Lower lobe of right lung (tissue), 2 donors: Measurements from ENCODE around the gene CCDC170. TPM values are rescaled to one million over a fixed set of nuclear protein-coding genes. Genes with fewer than 3 reads are reported as not detected.
A peak's percentile ranks its signal among the peaks of the same experiment; 100 is the strongest.

Experiments used
- ATAC-seq, 2 donors: fragments of 200-7000 bp; cut with Tn5 transposase; one replicate each; pipeline ENCODE4 v1.9.1; 2020 to 2022; ENCODE audit warnings: mild to moderate bottlenecking in 2 of 2, moderate library complexity in 2 of 2
- DNase-seq: peaks from one replicate; pipeline ENCODE4 v3.0.0-alpha.2; 2020
- H3K27ac ChIP-seq: fragments of 200-600 bp; one replicate; pipeline ENCODE4 v1.8.0; 2022
- H3K27me3 ChIP-seq: fragments of 200-600 bp; one replicate; pipeline ENCODE4 v1.8.0; 2022; ENCODE audit warnings: low read depth
- H3K36me3 ChIP-seq: fragments of 200-600 bp; one replicate; pipeline ENCODE4 v1.8.0; 2022; ENCODE audit warnings: mild to moderate bottlenecking
- H3K4me1 ChIP-seq: fragments of 200-600 bp; one replicate; pipeline ENCODE4 v1.8.0; 2022
- H3K4me3 ChIP-seq: fragments of 200-600 bp; one replicate; pipeline ENCODE4 v1.8.0; 2022; ENCODE audit warnings: mild to moderate bottlenecking
- H3K9me3 ChIP-seq: fragments of 200-600 bp; one replicate; pipeline ENCODE4 v1.8.0; 2022
- intact Hi-C: fragments of 100-400 bp; cut with DNase I; formaldehyde crosslinking; loops from one replicate; pipeline ENCODE4 v1.11.0; 2022
- total RNA-seq: library from RNA; stranded (reverse); fragmentation: NEBNext Ultra II Directional; extraction: Animal tissue kit (Norgen Biotek cat#: 25700); gene quantifications from one replicate; pipeline ENCODE4 v1.2.1, GENCODE V29; 2021
- TF ChIP-seq, protein P1 (sequence below): fragments of 200-600 bp; IDR thresholded peaks from one replicate; pipeline ENCODE4 v1.8.0; 2022; ENCODE audit warnings: antibody characterized with exemption, mild to moderate bottlenecking
- donor health status: DM: no; HTN: yes; CAD: no; lungs with severe emphysema.

The CCDC170 gene
- total RNA-seq, 1 donor from 2014 or later: 5.4 TPM

DNA sequence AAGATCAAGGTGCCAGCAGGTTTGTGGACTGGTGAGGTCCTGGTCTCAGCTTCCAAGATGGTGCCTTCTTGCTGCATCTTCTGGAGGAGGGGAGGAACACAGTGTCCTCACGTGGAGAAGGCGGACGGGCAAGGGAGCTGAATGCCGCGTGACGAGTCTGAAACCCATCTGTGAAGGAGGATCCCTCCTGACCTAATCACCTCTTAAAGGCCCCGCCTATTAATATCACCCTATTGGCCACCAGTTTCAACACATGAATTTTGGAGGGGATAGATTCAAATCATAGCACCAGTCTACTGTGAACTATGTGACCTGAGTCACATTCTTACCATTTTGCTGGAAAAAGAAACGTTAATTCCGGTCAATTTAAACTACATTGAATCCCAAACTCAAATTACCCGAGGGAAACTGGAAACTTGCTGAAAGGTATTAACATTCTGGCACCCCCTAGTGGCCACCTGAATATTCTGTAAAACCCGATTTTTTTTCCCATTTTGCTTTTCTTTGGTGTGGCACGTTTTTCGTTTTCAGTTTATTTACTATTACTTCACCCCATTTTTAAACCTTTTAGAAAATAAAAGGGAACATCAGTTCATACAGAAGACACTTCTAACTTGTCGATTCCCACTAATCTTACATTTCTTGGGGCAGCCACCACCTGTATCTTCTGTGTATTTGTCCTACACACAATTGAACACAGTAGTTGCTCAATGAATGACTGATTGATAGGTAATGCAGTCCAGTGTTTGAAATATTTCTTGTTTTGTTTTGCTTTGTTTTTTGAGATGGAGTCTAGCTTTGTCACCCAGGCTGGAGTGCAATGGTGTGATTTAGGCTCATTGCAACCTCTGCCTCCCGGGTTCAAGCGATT, 17.9 kb upstream of the CCDC170 start:
- peak overlapping the region; percentile 22 for H3K4me3 ChIP-seq
- DNase-seq: peak; percentile 60

DNA sequence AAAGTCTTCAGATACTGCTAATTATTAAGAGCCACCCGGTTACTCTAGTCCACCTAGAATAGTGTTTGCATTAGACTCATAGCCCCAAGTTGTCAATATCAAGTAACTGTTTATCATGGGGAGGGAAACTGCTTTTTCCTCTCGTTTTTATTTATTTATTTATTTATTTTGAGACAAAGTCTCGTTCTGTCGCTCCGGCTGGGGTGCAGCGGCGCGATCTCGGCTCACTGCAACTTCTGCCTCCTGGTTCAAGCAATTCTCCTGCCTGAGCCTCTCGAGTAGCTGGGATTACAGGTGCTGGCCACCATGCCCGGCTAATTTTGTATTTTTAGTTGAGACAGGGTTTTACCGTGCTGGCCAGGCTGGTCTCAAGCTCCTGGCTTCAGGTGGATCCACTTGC, 16.1 kb upstream of the CCDC170 start:
- no peak for ATAC-seq

More for the DNA sequence above, 17.9 kb upstream of the CCDC170 start:
- intact Hi-C loops: no loop called here
- Histone ChIP-seq H3K27me3 (no peaks in the 10 kb centered on the region), H3K36me3 (no peaks in the 10 kb centered on the region), H3K9me3 (no peaks in the 10 kb centered on the region), H3K4me1 (no peaks in the 10 kb centered on the region), H3K27ac (no peak overlapping the region)
- TF ChIP-seq, protein P1, sequence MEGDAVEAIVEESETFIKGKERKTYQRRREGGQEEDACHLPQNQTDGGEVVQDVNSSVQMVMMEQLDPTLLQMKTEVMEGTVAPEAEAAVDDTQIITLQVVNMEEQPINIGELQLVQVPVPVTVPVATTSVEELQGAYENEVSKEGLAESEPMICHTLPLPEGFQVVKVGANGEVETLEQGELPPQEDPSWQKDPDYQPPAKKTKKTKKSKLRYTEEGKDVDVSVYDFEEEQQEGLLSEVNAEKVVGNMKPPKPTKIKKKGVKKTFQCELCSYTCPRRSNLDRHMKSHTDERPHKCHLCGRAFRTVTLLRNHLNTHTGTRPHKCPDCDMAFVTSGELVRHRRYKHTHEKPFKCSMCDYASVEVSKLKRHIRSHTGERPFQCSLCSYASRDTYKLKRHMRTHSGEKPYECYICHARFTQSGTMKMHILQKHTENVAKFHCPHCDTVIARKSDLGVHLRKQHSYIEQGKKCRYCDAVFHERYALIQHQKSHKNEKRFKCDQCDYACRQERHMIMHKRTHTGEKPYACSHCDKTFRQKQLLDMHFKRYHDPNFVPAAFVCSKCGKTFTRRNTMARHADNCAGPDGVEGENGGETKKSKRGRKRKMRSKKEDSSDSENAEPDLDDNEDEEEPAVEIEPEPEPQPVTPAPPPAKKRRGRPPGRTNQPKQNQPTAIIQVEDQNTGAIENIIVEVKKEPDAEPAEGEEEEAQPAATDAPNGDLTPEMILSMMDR: peak; percentile 86
- ATAC-seq: peak; percentile 77 to 78

DNA sequence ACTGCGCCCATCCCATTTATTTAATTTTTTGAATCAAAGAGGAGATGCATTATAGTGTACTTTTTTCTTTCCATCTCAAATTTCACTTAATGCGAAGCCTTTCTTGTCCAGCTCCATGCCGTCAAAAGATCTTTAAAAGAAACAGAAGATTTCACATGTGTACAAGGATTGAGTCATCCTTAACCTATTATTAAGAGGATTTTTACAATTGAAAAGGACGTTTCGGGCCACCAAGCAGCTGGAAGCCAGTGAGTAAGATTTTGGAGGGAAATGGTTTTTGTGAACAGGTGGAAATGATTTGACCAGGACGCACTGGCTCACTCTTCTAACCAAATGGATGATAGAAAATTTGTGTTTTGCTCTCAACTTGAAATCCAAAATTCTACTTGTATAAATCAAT, 15.1 kb upstream of the CCDC170 start:
- Histone ChIP-seq H3K4me1 (no peaks in the 10 kb centered on the region), H3K27ac (no peak overlapping the region), H3K4me3 (no peak overlapping the region), H3K27me3 (no peaks in the 10 kb centered on the region), H3K9me3 (no peaks in the 10 kb centered on the region), H3K36me3 (no peaks in the 10 kb centered on the region)
- intact Hi-C loops: no loop called here
- DNase-seq (no peak), ATAC-seq (no peak)
- TF ChIP-seq, protein P1: no peak

More for the DNA sequence above, 16.1 kb upstream of the CCDC170 start:
- no peaks in the 10 kb centered on the region for H3K4me1 ChIP-seq
- H3K9me3 ChIP-seq: no peaks in the 10 kb centered on the region
- DNase-seq: no peak
- intact Hi-C loops: no loop called here
- TF ChIP-seq, protein P1: no peak
- H3K27me3 ChIP-seq: no peaks in the 10 kb centered on the region
- no peak overlapping the region for H3K27ac ChIP-seq
- H3K4me3 ChIP-seq: no peak overlapping the region
- H3K36me3 ChIP-seq: no peaks in the 10 kb centered on the region

DNA sequence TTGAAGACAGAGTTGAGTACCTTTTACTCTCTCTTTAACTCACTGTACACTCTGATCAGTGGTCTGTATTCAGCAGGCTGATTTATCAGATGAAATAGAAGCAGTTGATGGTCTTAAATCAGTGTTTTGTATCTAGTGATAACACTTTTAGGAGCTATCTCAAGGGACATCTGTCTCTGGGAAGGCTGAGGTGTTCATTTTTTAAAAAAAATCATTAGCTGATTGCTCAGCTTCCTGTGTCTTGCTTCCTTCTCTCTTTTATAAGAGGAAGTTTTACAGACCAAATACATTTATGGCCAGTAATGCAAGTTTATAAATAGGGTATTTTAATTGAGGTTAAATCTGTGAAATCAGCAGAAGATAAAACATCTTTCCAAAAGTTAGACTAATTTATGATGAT, 12.0 kb upstream of the CCDC170 start:
- peak overlapping the region; percentile 15 for H3K4me3 ChIP-seq
- H3K27me3 ChIP-seq: no peaks in the 10 kb centered on the region
- H3K4me1 ChIP-seq: no peaks in the 10 kb centered on the region
- TF ChIP-seq, protein P1: no peak
- H3K9me3 ChIP-seq: no peaks in the 10 kb centered on the region
- intact Hi-C loops: no loop called here
- ATAC-seq (no peak), DNase-seq (no peak)
- no peaks in the 10 kb centered on the region for H3K36me3 ChIP-seq
- no peak overlapping the region for H3K27ac ChIP-seq

DNA sequence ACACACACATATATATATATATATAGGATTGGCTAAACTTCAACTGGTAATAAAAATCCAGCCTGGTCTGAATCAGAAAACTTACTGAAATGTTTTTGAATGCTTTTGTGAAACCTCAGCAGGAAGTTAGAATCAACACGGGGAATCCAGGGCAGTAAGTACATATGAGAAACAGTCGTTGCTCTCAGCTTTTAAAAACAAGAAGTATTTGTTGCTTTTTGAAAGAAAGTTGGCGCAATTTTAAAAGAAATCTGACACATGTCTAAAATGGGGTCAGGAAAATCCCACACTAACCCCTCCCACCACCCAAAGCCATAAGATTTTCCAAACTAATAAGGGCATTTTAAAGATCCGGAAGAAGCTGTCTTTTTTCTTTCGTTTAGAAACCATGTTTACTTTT, 11.5 kb upstream of the CCDC170 start:
- Histone ChIP-seq H3K4me3 (peak overlapping the region; percentile 15), H3K4me1 (no peaks in the 10 kb centered on the region), H3K27me3 (no peaks in the 10 kb centered on the region), H3K9me3 (no peaks in the 10 kb centered on the region), H3K27ac (peak overlapping the region; percentile 67), H3K36me3 (no peaks in the 10 kb centered on the region)
- intact Hi-C loops: no loop called here
- no peak for DNase-seq
- peak in 1 of 2 donors; percentile 33 for ATAC-seq
- TF ChIP-seq, protein P1: no peak
